Measurements from ENCODE around the gene DIABLO. TPM values are rescaled to one million over a fixed set of nuclear protein-coding genes. Genes with fewer than 3 reads are reported as not detected.

The DIABLO gene
- total RNA-seq, 1 experiment from 2014 or later, result 74.6 TPM

DNA sequence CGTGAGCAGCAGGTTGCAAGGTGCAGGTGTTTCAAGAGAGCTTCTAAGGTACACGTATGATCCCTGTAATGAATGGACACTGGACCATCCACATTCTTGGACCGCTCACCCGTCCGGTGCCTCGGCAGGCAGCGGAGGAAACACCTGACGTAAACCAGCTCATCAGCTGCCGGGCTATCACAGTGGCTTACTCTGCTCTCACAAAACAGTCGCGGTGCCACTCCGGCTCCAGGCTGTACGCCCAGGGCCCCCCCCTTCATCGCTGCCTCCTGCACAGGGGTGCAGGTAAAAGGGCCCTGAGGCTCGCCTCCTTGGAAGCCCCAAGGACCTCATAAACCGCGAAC is 40.0 kb upstream of the DIABLO start:
- Mint-ChIP-seq H3K27ac (peak overlapping the region; percentile 98; a peak in 5 of 7 replicates), H3K4me3 (peak overlapping the region; percentile 95 to 97), H3K9me3 (peaks cover 2 to 4% of the 10 kb centered on the region in 2 experiments; a peak in 2 of 5 replicates), H3K27me3 (ENCODE audit: low read depth) (peaks cover 3% of the 10 kb centered on the region; the same call in 1 of the 2 replicates), H3K4me1 (peaks cover 3 to 6% of the 10 kb centered on the region in 2 experiments; a peak in 2 of 4 replicates), H3K36me3 (ENCODE audit: insufficient read depth in 1 of 3, low read depth in 3 of 3) (peaks cover 8 to 24% (median 23%) of the 10 kb centered on the region in 3 experiments; a peak in 6 of 7 replicates)
- DNase-seq, result no peak
- Histone ChIP-seq H2BK5ac (ENCODE audit: insufficient read length, low read length) (no peak overlapping the region), H4K5ac (ENCODE audit: insufficient read length, low read depth, low read length) (no peak overlapping the region), H4K91ac (ENCODE audit: insufficient read length, low read depth, low read length) (no peak overlapping the region), H3K4me2 (ENCODE audit: insufficient read depth, insufficient read length, low read length) (peak overlapping the region; percentile 93), H3K79me1 (ENCODE audit: insufficient read depth, low read depth, low read length, poor library complexity, severe bottlenecking) (no peaks in the 10 kb centered on the region), H3K9ac (ENCODE audit: extremely low read depth, insufficient read length, low read length) (peak overlapping the region; percentile 63), H3K23me2 (ENCODE audit: insufficient read length, low read depth, low read length, poor library complexity, severe bottlenecking) (no peaks in the 10 kb centered on the region), H3K9me3 (ENCODE audit: control insufficient read depth, low read depth, low read length) (no peaks in the 10 kb centered on the region), H4K20me1 (ENCODE audit: control insufficient read depth, insufficient read depth, insufficient read length) (no peaks in the 10 kb centered on the region), H3K79me2 (ENCODE audit: insufficient read depth, low read length) (no peaks in the 10 kb centered on the region), H2AFZ (ENCODE audit: low read length) (no peak overlapping the region), H3K4me1 (ENCODE audit: insufficient read depth, low read length) (no peaks in the 10 kb centered on the region), H2BK12ac (ENCODE audit: insufficient read length, low read depth, low read length) (no peak overlapping the region), H3K27ac (ENCODE audit: insufficient read length, low read depth, low read length) (no peak overlapping the region), H2BK15ac (ENCODE audit: low read depth, low read length) (no peak overlapping the region), H3K56ac (ENCODE audit: insufficient read length, low read depth, low read length) (no peak overlapping the region), H4K8ac (replicated peaks; ENCODE audit: insufficient read length, low read depth, low read length) (no peak overlapping the region), H2BK120ac (ENCODE audit: low read depth, low read length, poor library complexity, severe bottlenecking) (no peak overlapping the region), H3T11ph (ENCODE audit: low read length) (no peak overlapping the region), H2BK20ac (ENCODE audit: low read depth, low read length, poor library complexity, severe bottlenecking) (no peak overlapping the region), H3K14ac (ENCODE audit: insufficient read depth, low read length) (peak overlapping the region; percentile 2; the same call in 1 of the 2 replicates), H3K23ac (ENCODE audit: insufficient read length, low read depth, low read length) (no peak overlapping the region), H3K27me3 (ENCODE audit: insufficient read depth, low read length) (no peaks in the 10 kb centered on the region), H3K18ac (ENCODE audit: insufficient read length, low read depth, low read length) (peak overlapping the region; percentile 34), H2AK5ac (ENCODE audit: insufficient read length, low read length) (no peak overlapping the region), H3K4ac (ENCODE audit: low read depth, low read length) (no peak overlapping the region)
- WGBS (ENCODE audit: extremely low coverage, insufficient read length, low lambda C conversion rate), result no CpG with 5 or more reads among the region's 17 CpGs
- no peak for TF ChIP-seq CTCF (conservative IDR thresholded peaks at IDR 0.05)
